Nephron (organoid): Measurements from ENCODE around the gene THYN1.

Source experiments
- H3K27ac Mint-ChIP-seq, 3 experiments: 2 replicates each; pipeline ENCODE4 v1.8.0; 2020; ENCODE audit warnings: mixed read lengths in 3 of 3, mild to moderate bottlenecking in 2 of 3, moderate library complexity in 1 of 3
- H3K27me3 Mint-ChIP-seq: 2 replicates; pipeline ENCODE4 v1.8.0; 2021; ENCODE audit warnings: low read depth, mild to moderate bottlenecking, moderate library complexity, mixed read lengths
- H3K36me3 Mint-ChIP-seq: 2 replicates; pipeline ENCODE4 v1.8.0; 2020; ENCODE audit warnings: low read depth, mixed read lengths
- H3K4me1 Mint-ChIP-seq: 2 replicates; pipeline ENCODE4 v1.8.0; 2020; ENCODE audit warnings: mixed read lengths
- H3K4me3 Mint-ChIP-seq, 3 experiments: 2 replicates each; pipeline ENCODE4 v1.8.0; 2020; ENCODE audit warnings: mild to moderate bottlenecking in 3 of 3, mixed read lengths in 3 of 3, moderate library complexity in 2 of 3
- H3K9me3 Mint-ChIP-seq: 2 replicates; pipeline ENCODE4 v1.8.0; 2020; ENCODE audit warnings: mixed read lengths
- TF ChIP-seq, protein P1 (sequence below), 3 experiments: fragments of 200-600 bp; sonication (generic); IDR thresholded peaks; one replicate each; pipeline ENCODE4 v1.5.0; 2021; ENCODE audit warnings: antibody characterized with exemption in 3 of 3; ENCODE audit not compliant: unreplicated experiment in 3 of 3

THYN1 gene

DNA sequence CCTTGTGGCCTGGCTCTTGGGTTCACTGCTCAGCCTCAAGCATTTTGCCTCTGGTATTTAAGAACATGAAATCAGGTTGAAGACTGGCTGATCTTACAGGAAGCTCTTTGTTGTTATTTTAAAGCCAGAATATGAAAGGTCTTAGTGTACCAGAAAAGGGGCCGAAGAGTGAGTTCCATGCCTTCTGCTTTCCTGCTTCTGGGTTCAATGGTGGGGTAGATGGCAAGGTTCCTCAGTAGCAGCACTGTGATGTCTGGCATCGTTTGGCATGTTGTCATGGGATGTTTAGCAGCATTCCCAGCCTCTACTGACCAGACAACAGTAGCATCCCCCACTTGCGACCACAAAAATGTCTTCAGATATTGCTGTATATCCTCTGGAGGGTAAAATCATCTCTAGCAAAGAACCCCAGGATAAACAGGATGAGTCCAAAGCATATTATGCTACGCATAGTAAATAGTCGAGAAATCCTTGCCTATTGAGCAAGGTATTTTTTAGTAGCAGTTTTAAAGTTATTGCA is 26.3 kb downstream of the THYN1 start:
- Mint-ChIP-seq H3K27ac (no peak overlapping the region), H3K27me3 (no peaks in the 10 kb centered on the region), H3K36me3 (no peaks in the 10 kb centered on the region), H3K4me1 (peaks cover 65% of the 10 kb centered on the region), H3K9me3 (no peaks in the 10 kb centered on the region), H3K4me3 (peak overlapping the region; percentile 94 to 97 (median 95))
- TF ChIP-seq, protein P1, sequence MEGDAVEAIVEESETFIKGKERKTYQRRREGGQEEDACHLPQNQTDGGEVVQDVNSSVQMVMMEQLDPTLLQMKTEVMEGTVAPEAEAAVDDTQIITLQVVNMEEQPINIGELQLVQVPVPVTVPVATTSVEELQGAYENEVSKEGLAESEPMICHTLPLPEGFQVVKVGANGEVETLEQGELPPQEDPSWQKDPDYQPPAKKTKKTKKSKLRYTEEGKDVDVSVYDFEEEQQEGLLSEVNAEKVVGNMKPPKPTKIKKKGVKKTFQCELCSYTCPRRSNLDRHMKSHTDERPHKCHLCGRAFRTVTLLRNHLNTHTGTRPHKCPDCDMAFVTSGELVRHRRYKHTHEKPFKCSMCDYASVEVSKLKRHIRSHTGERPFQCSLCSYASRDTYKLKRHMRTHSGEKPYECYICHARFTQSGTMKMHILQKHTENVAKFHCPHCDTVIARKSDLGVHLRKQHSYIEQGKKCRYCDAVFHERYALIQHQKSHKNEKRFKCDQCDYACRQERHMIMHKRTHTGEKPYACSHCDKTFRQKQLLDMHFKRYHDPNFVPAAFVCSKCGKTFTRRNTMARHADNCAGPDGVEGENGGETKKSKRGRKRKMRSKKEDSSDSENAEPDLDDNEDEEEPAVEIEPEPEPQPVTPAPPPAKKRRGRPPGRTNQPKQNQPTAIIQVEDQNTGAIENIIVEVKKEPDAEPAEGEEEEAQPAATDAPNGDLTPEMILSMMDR (IDR thresholded peaks at IDR 0.05; ENCODE audit: unreplicated experiment in 3 of 3) = no peak

DNA sequence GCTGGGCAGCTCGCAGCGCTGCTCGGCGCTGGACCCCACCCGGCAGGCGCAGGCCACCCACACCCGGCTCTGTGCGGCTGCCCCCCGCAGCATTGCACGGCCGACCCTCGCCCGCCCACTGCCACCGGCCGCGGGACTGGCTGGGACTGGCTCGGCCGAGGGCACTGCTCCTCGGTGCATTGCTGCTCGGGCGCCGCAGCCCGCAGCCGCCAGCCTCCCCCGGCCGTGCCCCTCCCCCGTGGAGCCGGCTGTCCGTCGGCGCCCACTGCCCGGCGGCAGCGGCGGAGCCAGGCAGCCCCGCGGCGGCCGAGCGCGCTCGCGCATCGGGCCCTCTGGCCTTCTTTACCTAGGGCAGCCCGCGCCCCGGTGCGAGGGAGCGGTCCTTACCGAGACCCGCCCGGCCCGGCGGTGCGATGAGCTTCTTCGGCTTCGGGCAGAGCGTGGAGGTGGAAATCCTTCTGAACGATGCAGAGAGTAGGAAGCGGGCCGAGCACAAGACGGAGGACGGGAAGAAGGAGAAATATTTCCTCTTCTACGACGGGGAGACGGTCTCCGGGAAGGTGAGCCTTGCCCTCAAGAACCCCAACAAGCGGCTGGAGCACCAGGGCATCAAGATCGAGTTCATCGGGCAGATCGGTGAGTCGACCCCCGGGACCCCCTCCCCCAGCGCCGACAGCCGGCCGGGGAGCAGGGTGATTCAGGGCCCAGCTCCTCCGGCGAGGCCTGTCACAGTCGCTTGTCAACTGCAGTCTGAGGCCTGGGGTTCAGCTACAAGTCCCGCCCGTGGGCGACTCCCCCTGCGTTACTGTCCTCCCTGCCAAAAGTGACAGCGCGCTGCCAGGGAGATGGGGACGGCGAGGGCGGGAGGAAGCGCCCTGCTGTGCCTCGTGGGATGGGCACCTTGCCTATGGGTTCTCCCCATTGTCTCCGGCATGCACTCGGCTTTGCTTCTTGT is 28.2 kb downstream of the THYN1 start:
- Mint-ChIP-seq H3K4me3 (peak overlapping the region; percentile 94 to 97 (median 95)), H3K27me3 (no peaks in the 10 kb centered on the region), H3K36me3 (peaks cover 7% of the 10 kb centered on the region), H3K4me1 (peaks cover 53% of the 10 kb centered on the region), H3K27ac (peak overlapping the region; percentile 45 to 80 (median 79)), H3K9me3 (no peaks in the 10 kb centered on the region)
- TF ChIP-seq, protein P1 (IDR thresholded peaks at IDR 0.05; ENCODE audit: unreplicated experiment in 3 of 3) = no peak

DNA sequence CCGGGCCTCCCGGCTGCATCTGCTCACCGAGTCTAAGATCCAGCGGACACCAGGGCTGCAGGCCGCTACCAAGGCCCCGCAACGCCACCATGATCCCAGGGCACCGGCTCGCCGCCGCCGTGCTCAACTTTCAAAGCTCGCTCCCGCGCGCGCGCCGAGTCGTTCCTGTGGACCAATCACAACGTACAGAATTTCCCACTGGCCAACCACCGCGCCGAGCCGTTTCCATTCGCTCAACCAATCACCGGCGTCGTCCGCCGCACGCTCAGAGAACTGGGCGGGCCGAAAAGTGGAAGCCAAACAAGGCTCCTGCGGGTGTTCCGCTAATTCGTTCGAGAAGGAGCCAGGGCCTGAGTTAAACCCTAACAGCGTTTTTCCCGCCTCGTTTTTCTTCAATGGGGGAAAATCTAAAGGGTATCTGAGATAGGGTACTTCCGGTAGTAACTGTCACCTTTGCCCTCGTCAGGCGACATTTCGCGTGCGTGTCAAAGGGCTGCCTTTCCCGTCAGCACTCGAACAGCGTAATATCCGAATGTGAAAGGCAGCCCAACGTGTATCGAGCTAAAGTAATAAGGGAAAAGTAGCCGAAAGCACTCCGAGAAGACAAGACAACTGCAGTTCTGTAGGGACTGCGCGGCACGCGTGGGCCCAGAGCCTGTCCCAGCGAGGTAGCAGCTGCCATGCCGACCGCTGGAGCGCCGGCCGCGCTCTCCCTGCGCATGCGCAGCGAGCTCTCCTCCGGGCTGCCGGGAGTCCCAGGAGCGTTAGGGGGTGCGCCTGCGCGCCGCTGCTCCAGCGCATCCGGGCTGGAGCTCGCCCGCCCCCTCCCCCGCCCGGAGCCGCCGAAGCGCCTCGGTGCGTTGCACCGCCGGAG is 29.1 kb downstream of the THYN1 start, which contains the start of the genes NCAPD3 and VPS26B:
Gene NCAPD3 (minus strand): TSS at position 132 of the 874 bp plus-strand sequence. CDS start 41 bp downstream, at position 91.
Gene VPS26B (plus strand): TSS at position 836 of the 874 bp plus-strand sequence. CDS start 452 bp downstream, outside the sequence.
- Mint-ChIP-seq H3K27me3 (no peaks in the 10 kb centered on the region), H3K36me3 (peaks cover 10% of the 10 kb centered on the region), H3K27ac (peak within 1 kb of the TSS; percentile 93 to 98 (median 93)), H3K4me1 (peaks cover 44% of the 10 kb centered on the region), H3K9me3 (no peaks in the 10 kb centered on the region), H3K4me3 (peak within 1 kb of the TSS; percentile 95 to 97 (median 95))
- TF ChIP-seq, protein P1 (IDR thresholded peaks at IDR 0.05; ENCODE audit: unreplicated experiment in 3 of 3) = no peak

DNA sequence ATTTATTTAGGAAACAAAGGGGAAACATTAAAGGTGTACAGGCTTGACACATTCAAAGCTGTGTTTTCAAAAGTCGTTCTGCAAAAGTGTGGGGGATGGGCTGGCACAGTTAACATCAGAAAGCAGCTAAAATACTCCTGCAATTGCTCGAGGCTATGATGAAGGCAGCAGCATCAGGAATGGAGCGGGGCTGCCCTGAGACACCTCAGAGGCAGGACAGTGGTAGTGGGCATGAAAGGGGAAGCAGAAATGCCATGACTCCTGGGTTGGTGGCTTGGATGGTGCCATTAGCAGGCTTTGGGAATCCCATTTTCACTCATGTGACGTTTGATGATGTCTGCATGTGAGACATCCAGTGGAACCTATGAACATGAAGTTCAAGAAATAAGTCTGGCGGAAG is 30.0 kb downstream of the THYN1 start:
- Mint-ChIP-seq H3K27me3 (no peaks in the 10 kb centered on the region), H3K36me3 (peaks cover 20% of the 10 kb centered on the region), H3K4me3 (peak overlapping the region; percentile 91 to 96 (median 95))

DNA sequence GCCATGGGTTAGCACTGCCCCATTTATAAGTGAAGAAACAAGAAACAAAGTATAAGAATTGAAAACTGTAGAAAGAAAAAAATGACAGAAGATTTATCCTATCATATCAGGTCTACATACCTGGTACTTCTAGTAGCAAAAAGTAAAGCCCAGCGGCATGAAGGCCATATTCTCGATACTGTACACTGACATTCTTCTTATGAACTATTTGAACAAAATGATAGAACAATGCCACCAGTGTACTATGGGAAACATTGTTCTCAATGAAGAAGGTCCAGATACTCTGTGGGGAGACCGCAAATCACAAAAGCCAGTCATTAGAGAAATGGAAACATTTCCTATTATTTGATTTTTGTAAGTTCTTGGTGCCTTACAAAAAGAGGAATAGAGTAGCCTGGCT is 36.3 kb downstream of the THYN1 start:
- H3K4me1 Mint-ChIP-seq = peaks cover under 1% of the 10 kb centered on the region
- TF ChIP-seq, protein P1 (IDR thresholded peaks at IDR 0.05; ENCODE audit: unreplicated experiment in 3 of 3) = no peak
- H3K27me3 Mint-ChIP-seq = no peaks in the 10 kb centered on the region
- H3K36me3 Mint-ChIP-seq = peaks cover 43% of the 10 kb centered on the region
- H3K9me3 Mint-ChIP-seq = no peaks in the 10 kb centered on the region
- no peak overlapping the region for H3K27ac Mint-ChIP-seq
- H3K4me3 Mint-ChIP-seq = no peak overlapping the region

More for the DNA sequence above, 30.0 kb downstream of the THYN1 start:
- Mint-ChIP-seq H3K4me1 (peaks cover 44% of the 10 kb centered on the region), H3K9me3 (no peaks in the 10 kb centered on the region), H3K27ac (peak overlapping the region; percentile 70 to 93 (median 74))
- TF ChIP-seq, protein P1 (IDR thresholded peaks at IDR 0.05; ENCODE audit: unreplicated experiment in 3 of 3) = no peak
